ENCODE data around the gene TCP1. TPM values are rescaled to one million over a fixed set of nuclear protein-coding genes. Genes with fewer than 3 reads are reported as not detected.
A peak's percentile ranks its signal among the peaks of the same experiment; 100 is the strongest.

The TCP1 gene
- total and polyA plus RNA-seq, 2 of the 8 experiments (the other 6 are each of a cell fraction or from before 2014, with no cell fraction given) = 117 to 348 TPM

DNA sequence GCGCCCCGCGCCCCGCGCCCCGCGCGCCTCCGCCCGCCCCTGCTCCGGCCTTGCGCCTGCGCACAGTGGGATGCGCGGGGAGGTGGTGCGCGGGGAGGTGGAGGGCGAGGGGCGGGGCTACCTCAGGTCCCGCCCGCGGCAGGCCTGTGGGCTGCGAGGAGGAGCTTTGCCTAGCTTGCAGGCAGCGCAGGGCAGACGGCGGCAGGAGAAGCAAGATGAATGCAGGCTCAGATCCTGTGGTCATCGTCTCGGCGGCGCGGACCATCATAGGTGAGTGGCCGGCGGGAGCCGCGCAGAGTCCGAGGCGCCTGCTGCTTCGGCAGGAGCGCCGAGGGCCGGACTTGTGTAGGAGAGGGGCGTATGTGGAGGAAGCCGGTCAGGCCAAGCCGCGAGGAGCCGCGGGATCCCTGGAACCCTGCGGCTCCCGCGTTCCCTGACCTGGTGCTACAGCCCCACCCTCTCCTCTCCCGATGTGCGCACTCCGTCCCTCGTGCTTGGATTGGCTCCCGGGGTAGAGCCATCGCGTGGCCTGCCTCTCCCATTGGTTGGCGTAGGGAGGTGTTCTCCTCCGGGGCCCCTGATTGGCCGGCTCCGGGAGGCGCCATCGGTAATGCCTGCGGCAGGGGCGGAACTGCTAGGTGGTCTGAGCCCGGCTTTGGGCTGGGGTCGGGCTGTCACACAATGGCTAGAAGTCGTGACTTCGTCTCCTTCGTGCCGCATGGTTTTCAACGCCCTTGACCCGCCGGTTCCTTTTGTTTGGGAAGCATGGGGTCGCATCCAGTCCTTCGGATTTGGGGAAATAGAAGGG lies 27.3 kb downstream of the TCP1 start, which contains the start of gene ACAT2 (continued):
- TF ChIP-seq SAP30 (IDR thresholded peaks at IDR 0.05; ENCODE audit: insufficient read depth, insufficient replicate concordance, low read length) (peak; percentile 92), CREB1 (IDR thresholded peaks at IDR 0.05) (peak; percentile 61), EZH2 (IDR thresholded peaks at IDR 0.05; ENCODE audit: low read depth, low read length, severe bottlenecking) (no peak), CBX5 (IDR thresholded peaks at IDR 0.05; ENCODE audit: low read depth, low read length) (no peak)
